SU-DHL-6 (cell line): Measurements from ENCODE around the gene SRA1.

ENCODE experiments used
- CTCF ChIP-seq: fragments of 200-600 bp; sonication (generic); IDR thresholded peaks from one replicate; pipeline ENCODE4 v1.5.1; 2017; ENCODE audit warnings: antibody characterized with exemption, mild to moderate bottlenecking, low read length, moderate library complexity; ENCODE audit not compliant: insufficient read depth, poor library complexity, severe bottlenecking
- EZH2phosphoT487 ChIP-seq: fragments of 200-600 bp; sonication (generic), shearing (Covaris generic); conservative IDR thresholded peaks from 2 replicates; pipeline ENCODE4 v1.6.1; 2018; ENCODE audit warnings: mild to moderate bottlenecking, antibody characterized with exemption, low read length, moderate library complexity, mixed read lengths

- TF ChIP-seq CTCF (no peak), EZH2phosphoT487 (no peak)
Observed at GRCh38 chr5:140565024-140565779, 7.9 kb upstream of the SRA1 start.
